ENCODE results near the gene CCDC33.

GRCh38 chr15:74213858-74214284 is 22.3 kb upstream of the CCDC33 start:
- no peak for TF ChIP-seq POLR2A (IDR thresholded peaks at IDR 0.05)
- TF ChIP-seq CTCF (IDR thresholded peaks at IDR 0.05), result no peak
- no peak for TF ChIP-seq EP300 (IDR thresholded peaks at IDR 0.05)
